Measurements from ENCODE around the gene C17orf114. TPM values are rescaled to one million over a fixed set of nuclear protein-coding genes. Genes with fewer than 3 reads are reported as not detected.

C17orf114 gene

DNA sequence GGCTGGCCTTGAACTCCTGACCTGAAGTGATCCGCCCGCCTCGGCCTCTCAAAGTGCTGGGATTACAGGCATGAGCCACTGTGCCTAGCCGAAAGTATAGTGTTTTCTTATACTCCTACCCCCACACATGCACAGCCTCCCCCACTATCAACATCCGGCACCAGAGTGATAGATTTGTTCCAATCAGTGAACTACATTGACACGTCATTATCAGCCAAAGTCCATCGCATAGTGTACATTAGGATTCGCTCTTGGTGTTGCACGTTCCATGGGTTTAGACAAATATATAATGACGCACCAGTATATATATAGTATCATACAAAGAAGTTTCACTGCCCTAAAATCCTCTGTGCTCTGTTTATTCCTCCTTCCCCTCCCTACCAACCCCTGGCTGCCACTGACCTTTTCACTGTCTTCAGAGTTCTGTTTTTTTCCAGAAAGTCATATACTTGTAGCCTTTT lies 42.3 kb downstream of the C17orf114 start:
- ATAC-seq: peak; percentile 23

GRCh38 chr17:4753392-4753791 lies 48.7 kb downstream of the C17orf114 start:
- intact Hi-C loops (cut with micrococcal nuclease): no loop called here
- DNase-seq (no peak), ATAC-seq (no peak)

More for the DNA sequence above, 42.3 kb downstream of the C17orf114 start:
- DNase-seq: no peak
- intact Hi-C loops (cut with micrococcal nuclease): no loop called here

GRCh38 chr17:4751932-4752331 lies 50.2 kb downstream of the C17orf114 start:
- no peak for DNase-seq
- intact Hi-C loops (cut with micrococcal nuclease): no loop called here
- no peak for ATAC-seq

Other genes starting within 250 kb of the C17orf114 start
- gene MYBBP1A, start 246.9 kb downstream of the C17orf114 start, total RNA-seq: 18.5 TPM
- gene GGT6, start 241.8 kb downstream of the C17orf114 start, total RNA-seq: 0.22 TPM
- 47.4 TPM for gene SMTNL2, start 217.8 kb downstream of the C17orf114 start, total RNA-seq
- 4.5 TPM for gene ALOX15, start 160.7 kb downstream of the C17orf114 start, total RNA-seq
- 36.8 TPM for gene PELP1, start 98.2 kb downstream of the C17orf114 start, total RNA-seq
- 35.0 TPM for gene ARRB2, start 91.7 kb downstream of the C17orf114 start, total RNA-seq
- 18.0 TPM for gene MED11, start 70.9 kb downstream of the C17orf114 start, total RNA-seq
- 0.20 TPM for gene ZMYND15, start 62.5 kb downstream of the C17orf114 start, total RNA-seq
- gene CXCL16, start 62.4 kb downstream of the C17orf114 start, total RNA-seq: 3.5 TPM
- gene TM4SF5, start 30.4 kb downstream of the C17orf114 start, total RNA-seq: not detected
- gene VMO1, start 16.0 kb downstream of the C17orf114 start, total RNA-seq: 0.69 TPM
- not detected for gene GLTPD2, start 13.4 kb downstream of the C17orf114 start, total RNA-seq
- 199 TPM for gene PSMB6, start 6.2 kb downstream of the C17orf114 start, total RNA-seq
- gene PLD2, start 4.8 kb upstream of the C17orf114 start, total RNA-seq: 13.3 TPM
- 52.2 TPM for gene MINK1, start 31.0 kb upstream of the C17orf114 start, total RNA-seq
- 0.64 TPM for gene C17orf107, start 97.2 kb upstream of the C17orf114 start, total RNA-seq
- gene CHRNE, start 100.8 kb upstream of the C17orf114 start, total RNA-seq: 0.50 TPM
- gene GP1BA, start 129.9 kb upstream of the C17orf114 start, total RNA-seq: not detected
- gene SLC25A11, start 137.7 kb upstream of the C17orf114 start, total RNA-seq: 246 TPM
- gene RNF167, start 137.9 kb upstream of the C17orf114 start, total RNA-seq: 104 TPM
- gene PFN1, start 146.2 kb upstream of the C17orf114 start, total RNA-seq: 193 TPM
- gene ENO3, start 148.8 kb upstream of the C17orf114 start, total RNA-seq: 670 TPM
- gene SPAG7, start 165.5 kb upstream of the C17orf114 start, total RNA-seq: 151 TPM
- gene CAMTA2, start 185.3 kb upstream of the C17orf114 start, total RNA-seq: 35.9 TPM
- gene INCA1, start 195.2 kb upstream of the C17orf114 start, total RNA-seq: 3.2 TPM
- gene KIF1C, start 195.6 kb upstream of the C17orf114 start, total RNA-seq: 747 TPM
- not detected for gene SLC52A1, start 233.1 kb upstream of the C17orf114 start, total RNA-seq

All from left ventricle myocardium superior (tissue), 1 donor.